Transverse colon (tissue), 4 donors: ENCODE measurements around the gene RAI2.

Experiments used
- POLR2A ChIP-seq: fragments of 450-650 bp; IDR thresholded peaks from one replicate; pipeline ENCODE4 v1.6.1; 2016; ENCODE audit warnings: antibody characterized with exemption, mild to moderate bottlenecking, moderate library complexity
- POLR2AphosphoS5 ChIP-seq, 3 donors: sonication (generic); formaldehyde crosslinking; IDR thresholded peaks; one replicate each; pipeline ENCODE4 v1.6.1; 2016; ENCODE audit warnings: antibody characterized with exemption in 3 of 3
- TF ChIP-seq, protein P1 (sequence below), 5 experiments: fragments of 200-600 bp in 3 of 5; fragments of 450-650 bp in 2 of 5; sonication (generic) in 3 of 5; IDR thresholded peaks; 1 replicate in 2 of 5; 2 replicates in 3 of 5; pipeline ENCODE4 v1.5.1; 2016 to 2017; ENCODE audit warnings: antibody characterized with exemption in 5 of 5, inconsistent platforms in 3 of 5, mild to moderate bottlenecking in 2 of 5, moderate library complexity in 1 of 5

DNA sequence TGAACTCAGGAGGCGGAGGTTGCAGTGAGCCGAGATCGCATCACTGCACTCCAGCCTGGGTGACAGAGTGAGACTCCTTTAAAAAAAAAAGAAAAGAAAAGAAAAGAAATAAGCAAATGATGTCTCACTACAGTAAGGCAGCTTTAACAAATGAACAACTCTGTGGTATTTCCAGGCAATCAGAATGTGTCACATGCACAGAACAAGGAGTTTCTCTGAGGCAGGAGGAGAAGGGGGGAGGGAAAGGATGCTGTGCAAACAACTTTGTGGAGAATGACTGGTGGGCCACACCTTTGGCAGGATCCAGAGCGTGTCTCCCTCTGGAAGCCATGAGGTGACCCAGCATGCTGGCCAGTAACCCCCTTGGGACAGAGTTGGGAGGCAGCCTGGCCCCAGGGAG, 57.6 kb downstream of the RAI2 start:
- TF ChIP-seq POLR2A (no peak), POLR2AphosphoS5 (IDR thresholded peaks at IDR 0.05) (no peak)
- TF ChIP-seq, protein P1, sequence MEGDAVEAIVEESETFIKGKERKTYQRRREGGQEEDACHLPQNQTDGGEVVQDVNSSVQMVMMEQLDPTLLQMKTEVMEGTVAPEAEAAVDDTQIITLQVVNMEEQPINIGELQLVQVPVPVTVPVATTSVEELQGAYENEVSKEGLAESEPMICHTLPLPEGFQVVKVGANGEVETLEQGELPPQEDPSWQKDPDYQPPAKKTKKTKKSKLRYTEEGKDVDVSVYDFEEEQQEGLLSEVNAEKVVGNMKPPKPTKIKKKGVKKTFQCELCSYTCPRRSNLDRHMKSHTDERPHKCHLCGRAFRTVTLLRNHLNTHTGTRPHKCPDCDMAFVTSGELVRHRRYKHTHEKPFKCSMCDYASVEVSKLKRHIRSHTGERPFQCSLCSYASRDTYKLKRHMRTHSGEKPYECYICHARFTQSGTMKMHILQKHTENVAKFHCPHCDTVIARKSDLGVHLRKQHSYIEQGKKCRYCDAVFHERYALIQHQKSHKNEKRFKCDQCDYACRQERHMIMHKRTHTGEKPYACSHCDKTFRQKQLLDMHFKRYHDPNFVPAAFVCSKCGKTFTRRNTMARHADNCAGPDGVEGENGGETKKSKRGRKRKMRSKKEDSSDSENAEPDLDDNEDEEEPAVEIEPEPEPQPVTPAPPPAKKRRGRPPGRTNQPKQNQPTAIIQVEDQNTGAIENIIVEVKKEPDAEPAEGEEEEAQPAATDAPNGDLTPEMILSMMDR (IDR thresholded peaks at IDR 0.05), result no peak
